IMR-90 (cell line): ENCODE measurements around the gene TRNT1. TPM values are rescaled to one million over a fixed set of nuclear protein-coding genes. Genes with fewer than 3 reads are reported as not detected.

ENCODE experiments used
- ATAC-seq: fragments of 200-7000 bp; cut with Tn5 transposase; 2 replicates; pipeline ENCODE4 v1.9.1; 2020; ENCODE audit warnings: low read depth, mild to moderate bottlenecking, moderate library complexity
- BruUV-seq: library from RNA; stranded (reverse); fragments of 400-500 nt; replicated peaks from 2 replicates; lab custom pipeline; 2021; lab: Mats Ljungman, UMichigan
- CTCF ChIA-PET: fragments of 300-600 bp; formaldehyde crosslinking; extraction: SDS; loops from one replicate; lab custom pipeline; 2021; ENCODE audit warnings: antibody characterized with exemption; lab: Yijun Ruan, JAX
- POLR2A ChIA-PET: fragments of 300-600 bp; sonication (Branson Sonifier 250); formaldehyde crosslinking; loops from one replicate; lab custom pipeline; 2022; ENCODE audit warnings: antibody characterized with exemption; ENCODE audit not compliant: unreplicated experiment; lab: Charles Lee
- DNase-seq: peaks from one replicate; pipeline ENCODE4 v3.0.0; 2013
- H2AFZ ChIP-seq: replicated peaks from 2 replicates; pipeline ENCODE3; 2013; ENCODE audit warnings: low read length, mild to moderate bottlenecking; ENCODE audit not compliant: poor library complexity
- H2AK5ac ChIP-seq: 2 replicates; pipeline ENCODE4 v1.6.1; 2013; ENCODE audit warnings: low read depth, low read length, inconsistent platforms
- H2AK9ac ChIP-seq: replicated peaks from 2 replicates; pipeline ENCODE3; 2013; ENCODE audit warnings: mild to moderate bottlenecking, low read depth, low read length, moderate library complexity; ENCODE audit not compliant: poor library complexity
- H2BK120ac ChIP-seq: 2 replicates; pipeline ENCODE4 v1.6.1; 2013; ENCODE audit warnings: low read depth, low read length, inconsistent platforms
- H2BK15ac ChIP-seq: 3 replicates; pipeline ENCODE4 v1.6.1; 2013; ENCODE audit warnings: low read depth, low read length, inconsistent platforms
- H2BK20ac ChIP-seq: 2 replicates; pipeline ENCODE4 v1.6.1; 2013; ENCODE audit warnings: low read depth, mild to moderate bottlenecking, inconsistent platforms, low read length, moderate library complexity
- H2BK5ac ChIP-seq: 2 replicates; pipeline ENCODE4 v1.6.1; 2013; ENCODE audit warnings: mild to moderate bottlenecking, low read depth, low read length, inconsistent platforms; ENCODE audit not compliant: poor library complexity, severe bottlenecking
- H3K14ac ChIP-seq: replicated peaks from 2 replicates; pipeline ENCODE4 v1.6.1; 2013; ENCODE audit warnings: low read depth, low read length, inconsistent platforms
- H3K18ac ChIP-seq: 2 replicates; pipeline ENCODE4 v1.6.1; 2013; ENCODE audit warnings: low read depth, low read length, control low read depth
- H3K23ac ChIP-seq: 2 replicates; pipeline ENCODE4 v1.6.1; 2013; ENCODE audit warnings: low read depth, low read length, inconsistent platforms
- H3K27ac ChIP-seq: 2 replicates; pipeline ENCODE4 v1.5.1; 2013; ENCODE audit warnings: mild to moderate bottlenecking, control low read depth, low read length; ENCODE audit not compliant: insufficient read depth
- H3K27me3 ChIP-seq: 2 replicates; pipeline ENCODE4 v1.6.1; 2013; ENCODE audit warnings: low read length; ENCODE audit not compliant: control insufficient read depth, insufficient read depth
- H3K36me3 ChIP-seq: 2 replicates; pipeline ENCODE4 v1.6.1; 2013; ENCODE audit warnings: low read length, mixed read lengths; ENCODE audit not compliant: control insufficient read depth, insufficient read depth
- H3K4ac ChIP-seq: 2 replicates; pipeline ENCODE4 v1.6.1; 2013; ENCODE audit warnings: low read depth, low read length, inconsistent platforms
- H3K4me1 ChIP-seq: 2 replicates; pipeline ENCODE4 v1.6.1; 2013; ENCODE audit warnings: low read length, mixed read lengths; ENCODE audit not compliant: control insufficient read depth, insufficient read depth
- H3K4me2 ChIP-seq: 2 replicates; pipeline ENCODE4 v1.6.1; 2013; ENCODE audit warnings: low read depth, mild to moderate bottlenecking, control low read depth, low read length, moderate library complexity
- H3K4me3 ChIP-seq: 2 replicates; pipeline ENCODE4 v1.5.1; 2013; ENCODE audit warnings: low read depth, mild to moderate bottlenecking, control low read depth, low read length, moderate library complexity; ENCODE audit not compliant: insufficient read depth
- H3K56ac ChIP-seq: 2 replicates; pipeline ENCODE4 v1.6.1; 2013; ENCODE audit warnings: low read length, inconsistent platforms; ENCODE audit not compliant: insufficient read depth; ENCODE audit errors: extremely low read depth
- H3K79me1 ChIP-seq, 2 experiments: 2 replicates each; pipeline ENCODE4 v1.6.1; 2013; ENCODE audit warnings: low read length in 2 of 2, inconsistent platforms in 1 of 2, low read depth in 1 of 2
- H3K9ac ChIP-seq: 2 replicates; pipeline ENCODE4 v1.6.1; 2013; ENCODE audit warnings: low read depth, low read length, control low read depth
- H3K9me1 ChIP-seq: 2 replicates; pipeline ENCODE4 v1.6.1; 2013; ENCODE audit warnings: low read length, inconsistent platforms; ENCODE audit not compliant: insufficient read depth
- H3K9me3 ChIP-seq: 2 replicates; pipeline ENCODE4 v1.6.1; 2013; ENCODE audit warnings: low read length; ENCODE audit not compliant: control insufficient read depth, insufficient read depth
- H4K20me1 ChIP-seq: 2 replicates; pipeline ENCODE4 v1.6.1; 2013; ENCODE audit warnings: low read length, inconsistent platforms; ENCODE audit not compliant: insufficient read depth
- H4K5ac ChIP-seq: 2 replicates; pipeline ENCODE4 v1.6.1; 2013; ENCODE audit warnings: mild to moderate bottlenecking, low read depth, low read length, control low read depth
- H4K8ac ChIP-seq, 2 experiments: 2 replicates each; pipeline ENCODE4 v1.6.1; 2013; ENCODE audit warnings: low read depth in 2 of 2, low read length in 2 of 2, control low read depth in 1 of 2, inconsistent platforms in 1 of 2
- H4K91ac ChIP-seq: 2 replicates; pipeline ENCODE4 v1.6.1; 2013; ENCODE audit warnings: low read depth, low read length, inconsistent platforms; ENCODE audit not compliant: insufficient read depth
- BHLHE40 ChIP-seq: fragments of 150-350 bp; IDR thresholded peaks from 2 replicates; pipeline ENCODE4 v1.6.1; 2016; ENCODE audit warnings: mild to moderate bottlenecking, low read depth, low read length
- CEBPB ChIP-seq: IDR thresholded peaks from 2 replicates; pipeline ENCODE4 v1.6.1; 2012; ENCODE audit warnings: low read depth, low read length, improper control_type of control experiment
- CHD1 ChIP-seq: IDR thresholded peaks from 2 replicates; pipeline ENCODE4 v1.6.1; 2012; ENCODE audit warnings: low read depth, low read length, improper control_type of control experiment
- FOS ChIP-seq: fragments of 150-350 bp; IDR thresholded peaks from 2 replicates; pipeline ENCODE4 v1.6.1; 2016; ENCODE audit warnings: low read depth, low read length
- MAFK ChIP-seq: IDR thresholded peaks from 2 replicates; pipeline ENCODE4 v1.6.1; 2012; ENCODE audit warnings: low read depth, low read length, improper control_type of control experiment
- MAZ ChIP-seq: IDR thresholded peaks from 2 replicates; pipeline ENCODE4 v1.6.1; 2012; ENCODE audit warnings: low read depth, mild to moderate bottlenecking, low read length, improper control_type of control experiment, moderate library complexity, borderline replicate concordance
- MXI1 ChIP-seq: IDR thresholded peaks from 2 replicates; pipeline ENCODE4 v1.6.1; 2012; ENCODE audit warnings: low read depth, mild to moderate bottlenecking, low read length, moderate library complexity, borderline replicate concordance
- POLR2A ChIP-seq: IDR thresholded peaks from 2 replicates; pipeline ENCODE4 v1.6.1; 2012; ENCODE audit warnings: mild to moderate bottlenecking, low read depth, low read length
- RAD21 ChIP-seq: IDR thresholded peaks from 2 replicates; pipeline ENCODE4 v1.6.1; 2012; ENCODE audit warnings: low read length, improper control_type of control experiment
- RCOR1 ChIP-seq: IDR thresholded peaks from 2 replicates; pipeline ENCODE4 v1.6.1; 2012; ENCODE audit warnings: mild to moderate bottlenecking, low read length, improper control_type of control experiment; ENCODE audit not compliant: insufficient replicate concordance
- RFX5 ChIP-seq: IDR thresholded peaks from 2 replicates; pipeline ENCODE4 v1.8.0; 2012; ENCODE audit warnings: low read depth, mild to moderate bottlenecking, low read length, moderate library complexity
- SMC3 ChIP-seq: fragments of 150-350 bp; IDR thresholded peaks from 2 replicates; pipeline ENCODE4 v1.6.1; 2016; ENCODE audit warnings: low read depth, mild to moderate bottlenecking, antibody characterized with exemption, low read length, moderate library complexity
- WGBS, 2 experiments: methylation state at CpG; one replicate each; pipeline versions ENCODE4 v1.1.5 to v1.1.7; 2013; ENCODE audit warnings: missing lambda C conversion rate in 2 of 2; ENCODE audit not compliant: insufficient read length in 1 of 2; ENCODE audit errors: extremely low coverage in 2 of 2; 5-methylcytosine and 5-hydroxymethylcytosine counted together
- dilution Hi-C: fragments of 300-500 bp; cut with HindIII; formaldehyde crosslinking; loops from one replicate; pipeline ENCODE4 v1.14.3; 2018; ENCODE audit warnings: low sequenced_read_pairs; ENCODE audit not compliant: unreplicated experiment
- in situ Hi-C: fragments of 300-500 bp; cut with MboI; formaldehyde crosslinking; loops from 3 replicates; pipeline ENCODE4 v1.14.3; 2019; ENCODE audit warnings: low sequenced_read_pairs, inconsistent platforms, mixed read lengths
- intact Hi-C: fragments of 100-400 bp; cut with micrococcal nuclease; formaldehyde crosslinking; loops from 2 replicates; pipeline ENCODE4 v1.10.0; 2022
- polyA plus RNA-seq, 3 experiments: library from polyadenylated mRNA; depleted of rRNA; stranded (reverse); fragments of >200 nt; gene quantifications; 2 replicates each; pipeline ENCODE4 v1.2.3, GENCODE V29; 2012; ENCODE audit warnings: low replicate concordance in 1 of 3
- total RNA-seq: library from RNA; depleted of rRNA; stranded (reverse); fragments of >200 nt; gene quantifications from 2 replicates; pipeline ENCODE4 v1.2.3, GENCODE V29; 2012
- TF ChIP-seq, protein P1 (sequence below): fragments of 150-350 bp; IDR thresholded peaks from 2 replicates; pipeline ENCODE4 v1.6.1; 2016; ENCODE audit warnings: low read depth, mild to moderate bottlenecking, low read length, moderate library complexity, borderline replicate concordance
- TF ChIP-seq, protein P2 (sequence below): fragments of 150-350 bp; IDR thresholded peaks from 2 replicates; pipeline ENCODE4 v1.6.1; 2017; ENCODE audit warnings: mild to moderate bottlenecking, antibody characterized with exemption, low read length, low read depth
- TF ChIP-seq, protein P3 (sequence below): conservative IDR thresholded peaks from 2 replicates; pipeline ENCODE4 v1.5.1; 2012; ENCODE audit warnings: mild to moderate bottlenecking, low read depth, low read length, improper control_type of control experiment

TRNT1 gene
- total and polyA plus RNA-seq, 2 of the 4 experiments (the other 2 are of a cell fraction) = 11.8 to 12.3 TPM

GRCh38 chr3:3109407-3110298 lies 17.1 kb upstream of the TRNT1 start:
- no peak overlapping the region for H3K4ac ChIP-seq
- in situ Hi-C loops (no loop called here), dilution Hi-C loops (no loop called here), intact Hi-C loops (no loop called here)
- H2AK9ac ChIP-seq = no peak overlapping the region
- H2AK5ac ChIP-seq = no peak overlapping the region
- no peak overlapping the region for H3K18ac ChIP-seq
- H2BK5ac ChIP-seq = no peak overlapping the region
- H3K36me3 ChIP-seq = no peaks in the 10 kb centered on the region
- H3K4me3 ChIP-seq = no peak overlapping the region; the same call in 1 of the 2 replicates
- peak overlapping the region; percentile 36 for H3K4me2 ChIP-seq
- H4K8ac ChIP-seq = no peak overlapping the region
- no peak overlapping the region for H3K27ac ChIP-seq
- H3K9me3 ChIP-seq = no peaks in the 10 kb centered on the region
- H3K14ac ChIP-seq = no peak overlapping the region
- no peak overlapping the region for H3K9ac ChIP-seq
- BruUV-seq = no TSS peak
- H2BK15ac ChIP-seq = no peak overlapping the region
- H3K79me1 ChIP-seq = no peaks in the 10 kb centered on the region
- no peaks in the 10 kb centered on the region for H3K9me1 ChIP-seq
- CTCF ChIA-PET = no interaction called here
- H3K4me1 ChIP-seq = no peaks in the 10 kb centered on the region
- DNase-seq = no peak
- H2AFZ ChIP-seq = no peak overlapping the region
- no CpG with 5 or more reads among the region's 11 CpGs for WGBS, 2 experiments
- H2BK20ac ChIP-seq = no peak overlapping the region
- H4K20me1 ChIP-seq = no peaks in the 10 kb centered on the region
- no peaks in the 10 kb centered on the region for H3K27me3 ChIP-seq
- no peak overlapping the region for H3K23ac ChIP-seq
- ATAC-seq = peak; percentile 59
- no peak overlapping the region for H3K56ac ChIP-seq
- no peak overlapping the region for H4K5ac ChIP-seq
- H2BK120ac ChIP-seq = no peak overlapping the region
- H4K91ac ChIP-seq = no peak overlapping the region
- POLR2A ChIA-PET = no interaction called here
- no peak for TF ChIP-seq MXI1
- TF ChIP-seq CEBPB = no peak
- TF ChIP-seq CHD1 = no peak
- TF ChIP-seq SMC3 = no peak
- no peak for TF ChIP-seq MAFK
- no peak for TF ChIP-seq MAZ
- no peak for TF ChIP-seq POLR2A
- TF ChIP-seq, protein P1, sequence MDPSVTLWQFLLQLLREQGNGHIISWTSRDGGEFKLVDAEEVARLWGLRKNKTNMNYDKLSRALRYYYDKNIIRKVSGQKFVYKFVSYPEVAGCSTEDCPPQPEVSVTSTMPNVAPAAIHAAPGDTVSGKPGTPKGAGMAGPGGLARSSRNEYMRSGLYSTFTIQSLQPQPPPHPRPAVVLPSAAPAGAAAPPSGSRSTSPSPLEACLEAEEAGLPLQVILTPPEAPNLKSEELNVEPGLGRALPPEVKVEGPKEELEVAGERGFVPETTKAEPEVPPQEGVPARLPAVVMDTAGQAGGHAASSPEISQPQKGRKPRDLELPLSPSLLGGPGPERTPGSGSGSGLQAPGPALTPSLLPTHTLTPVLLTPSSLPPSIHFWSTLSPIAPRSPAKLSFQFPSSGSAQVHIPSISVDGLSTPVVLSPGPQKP = no peak
- TF ChIP-seq, protein P2, sequence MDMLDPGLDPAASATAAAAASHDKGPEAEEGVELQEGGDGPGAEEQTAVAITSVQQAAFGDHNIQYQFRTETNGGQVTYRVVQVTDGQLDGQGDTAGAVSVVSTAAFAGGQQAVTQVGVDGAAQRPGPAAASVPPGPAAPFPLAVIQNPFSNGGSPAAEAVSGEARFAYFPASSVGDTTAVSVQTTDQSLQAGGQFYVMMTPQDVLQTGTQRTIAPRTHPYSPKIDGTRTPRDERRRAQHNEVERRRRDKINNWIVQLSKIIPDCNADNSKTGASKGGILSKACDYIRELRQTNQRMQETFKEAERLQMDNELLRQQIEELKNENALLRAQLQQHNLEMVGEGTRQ = no peak
- TF ChIP-seq RFX5 = no peak
- TF ChIP-seq FOS = no peak
- TF ChIP-seq BHLHE40 = no peak
- no peak for TF ChIP-seq RAD21
- TF ChIP-seq RCOR1 = no peak
- TF ChIP-seq, protein P3, sequence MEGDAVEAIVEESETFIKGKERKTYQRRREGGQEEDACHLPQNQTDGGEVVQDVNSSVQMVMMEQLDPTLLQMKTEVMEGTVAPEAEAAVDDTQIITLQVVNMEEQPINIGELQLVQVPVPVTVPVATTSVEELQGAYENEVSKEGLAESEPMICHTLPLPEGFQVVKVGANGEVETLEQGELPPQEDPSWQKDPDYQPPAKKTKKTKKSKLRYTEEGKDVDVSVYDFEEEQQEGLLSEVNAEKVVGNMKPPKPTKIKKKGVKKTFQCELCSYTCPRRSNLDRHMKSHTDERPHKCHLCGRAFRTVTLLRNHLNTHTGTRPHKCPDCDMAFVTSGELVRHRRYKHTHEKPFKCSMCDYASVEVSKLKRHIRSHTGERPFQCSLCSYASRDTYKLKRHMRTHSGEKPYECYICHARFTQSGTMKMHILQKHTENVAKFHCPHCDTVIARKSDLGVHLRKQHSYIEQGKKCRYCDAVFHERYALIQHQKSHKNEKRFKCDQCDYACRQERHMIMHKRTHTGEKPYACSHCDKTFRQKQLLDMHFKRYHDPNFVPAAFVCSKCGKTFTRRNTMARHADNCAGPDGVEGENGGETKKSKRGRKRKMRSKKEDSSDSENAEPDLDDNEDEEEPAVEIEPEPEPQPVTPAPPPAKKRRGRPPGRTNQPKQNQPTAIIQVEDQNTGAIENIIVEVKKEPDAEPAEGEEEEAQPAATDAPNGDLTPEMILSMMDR = no peak
